ENCODE measurements around the gene ZMAT5. TPM values are rescaled to one million over a fixed set of nuclear protein-coding genes. Genes with fewer than 3 reads are reported as not detected.

ZMAT5 gene
- total RNA-seq, 1 experiment from 2014 or later = 16.0 TPM

GRCh38 chr22:29690476-29690875 lies 76.3 kb downstream of the ZMAT5 start:
- Histone ChIP-seq H3K9ac (ENCODE audit: low read length) (no peak overlapping the region), H2AFZ (ENCODE audit: low read depth, low read length, poor library complexity, severe bottlenecking) (no peak overlapping the region), H3K4me1 (ENCODE audit: control insufficient read depth in 1 of 2, insufficient read depth in 2 of 2, low read length in 2 of 2) (no peaks in the 10 kb centered on the region), H3K4me3 (replicated peaks in 1 of 2; ENCODE audit: low read depth in 1 of 2, low read length in 2 of 2) (no peak overlapping the region), H3K79me2 (ENCODE audit: insufficient read depth, low read length) (no peaks in the 10 kb centered on the region; the same call in 1 of the 2 replicates), H3K9me3 (ENCODE audit: control insufficient read depth in 1 of 2, insufficient read depth in 1 of 2, low read depth in 1 of 2, low read length in 2 of 2) (no peaks in the 10 kb centered on the region), H3K27me3 (ENCODE audit: insufficient read depth, low read length) (no peaks in the 10 kb centered on the region), H3K9me2 (ENCODE audit: insufficient read depth) (no peaks in the 10 kb centered on the region), H3K36me3 (ENCODE audit: control insufficient read depth in 1 of 2, insufficient read depth in 2 of 2, low read length in 2 of 2) (no peaks in the 10 kb centered on the region), H3K27ac (ENCODE audit: low read depth, low read length) (no peak overlapping the region), H3K4me2 (ENCODE audit: low read length) (no peak overlapping the region), H4K20me1 (ENCODE audit: insufficient read depth) (no peaks in the 10 kb centered on the region)
- DNase-seq (ENCODE audit: low read depth, low spot score) (no peak), ATAC-seq (no peak)
- BruUV-seq (replicated peaks) = no TSS peak
- CTCF ChIA-PET = interaction anchor here (0.6 to 2.5 kb wide), 12 partner anchors 11 to 637 kb away, joined by 3 to 25 read pairs (median 4); partner anchors contain the start of gene TBC1D10A
- RAD21 ChIA-PET (ENCODE audit: low non-redundant PET in 1 of 2, low total read pairs in 2 of 2, uncharacterized antibody in 2 of 2, unreplicated experiment in 2 of 2) = interaction anchor here (0.7 to 1.2 kb wide), 2 partner anchors 11 to 398 kb away, joined by 3 to 4 read pairs; no protein-coding TSS in a partner anchor
- POLR2A ChIA-PET = no interaction called here
- intact Hi-C loops (cut with micrococcal nuclease) = no loop called here
- TF ChIP-seq FOSL1 (IDR thresholded peaks at IDR 0.05; ENCODE audit: low read depth) = no peak
- no peak for TF ChIP-seq SP1 (IDR thresholded peaks at IDR 0.05; ENCODE audit: low read depth)
- no peak for TF ChIP-seq ZNF274 (IDR thresholded peaks at IDR 0.05; ENCODE audit: low read depth, low read length)
- no peak for TF ChIP-seq ZBTB33 (IDR thresholded peaks at IDR 0.05; ENCODE audit: extremely low read depth, insufficient replicate concordance, low read length)
- TF ChIP-seq CEBPB (IDR thresholded peaks at IDR 0.05; ENCODE audit: low read depth) = no peak
- TF ChIP-seq ZFX (IDR thresholded peaks at IDR 0.05) = no peak
- TF ChIP-seq YY1 (IDR thresholded peaks at IDR 0.05; ENCODE audit: extremely low read depth, insufficient replicate concordance, low read depth, low read length) = no peak
- TF ChIP-seq EGR1 (IDR thresholded peaks at IDR 0.05; ENCODE audit: low read depth) = no peak
- TF ChIP-seq MAX (IDR thresholded peaks at IDR 0.05) = no peak
- no peak for TF ChIP-seq CTCF (IDR thresholded peaks at IDR 0.05 in 2 of 3, conservative IDR thresholded peaks at IDR 0.05 in 1 of 3; ENCODE audit: borderline replicate concordance in 1 of 3, insufficient read depth in 1 of 3, low read depth in 2 of 3, low read length in 2 of 3)
- no peak for TF ChIP-seq EZH2 (IDR thresholded peaks at IDR 0.05)
- TF ChIP-seq TCF7L2 (IDR thresholded peaks at IDR 0.05; ENCODE audit: borderline replicate concordance, extremely low read depth, insufficient read depth, insufficient read length) = no peak
- TF ChIP-seq POLR2A (IDR thresholded peaks at IDR 0.05; ENCODE audit: borderline replicate concordance, extremely low read depth, insufficient read depth, insufficient read length) = no peak
- no peak for TF ChIP-seq JUND (IDR thresholded peaks at IDR 0.05)
- no peak for TF ChIP-seq EZH2phosphoT487 (IDR thresholded peaks at IDR 0.05; ENCODE audit: borderline replicate concordance)
- TF ChIP-seq CBX3 (IDR thresholded peaks at IDR 0.05; ENCODE audit: low read depth) = no peak
- no peak for TF ChIP-seq SIN3A (IDR thresholded peaks at IDR 0.05; ENCODE audit: low read depth)
- no peak for TF ChIP-seq RAD21 (IDR thresholded peaks at IDR 0.05; ENCODE audit: low read depth)
- no peak for TF ChIP-seq ATF3 (IDR thresholded peaks at IDR 0.05)
